HK-2 (cell line): ENCODE data around the gene UCP3.

Experiments
- DNase-seq: peaks from one replicate; pipeline ENCODE4 v3.0.0-alpha.2; 2018; ENCODE audit not compliant: unreplicated experiment

UCP3 gene

DNA sequence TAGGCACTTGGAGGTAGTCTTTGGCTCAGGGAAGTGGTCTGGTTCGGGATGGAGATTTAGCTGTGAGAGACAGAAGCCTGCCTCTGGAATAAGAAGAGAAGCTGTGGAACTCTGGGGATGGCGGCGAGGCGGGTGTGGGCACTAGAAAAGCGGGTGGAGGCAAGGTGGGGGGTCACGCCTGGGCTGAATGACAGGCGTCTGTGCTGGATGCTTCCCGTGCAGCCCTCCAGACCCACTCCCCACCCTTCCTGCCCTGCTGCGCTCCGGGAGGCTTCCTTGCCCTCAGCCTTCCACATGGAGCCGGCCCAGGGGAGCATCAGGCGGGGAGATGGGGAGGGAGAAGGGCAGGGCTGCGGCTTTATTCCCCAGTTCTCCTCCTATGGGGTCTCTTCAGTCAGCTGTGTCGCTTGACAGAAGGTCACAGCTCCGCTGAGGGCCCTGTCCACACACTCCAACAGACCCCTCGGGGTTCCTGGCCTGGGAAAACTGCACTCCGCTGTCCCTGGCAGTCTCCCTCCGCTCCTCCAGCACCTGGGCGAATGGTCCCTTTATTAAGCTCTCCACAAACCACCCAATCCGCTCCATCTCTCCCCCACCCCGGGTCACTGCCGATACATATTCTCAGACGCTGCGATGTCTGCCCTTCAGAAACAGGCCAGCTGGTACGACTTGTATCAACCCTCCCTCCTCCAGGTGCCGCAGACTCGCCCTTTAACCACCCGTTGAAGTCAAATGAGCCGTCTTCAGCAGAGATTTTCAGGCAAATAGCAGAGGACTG is 51.8 kb downstream of the UCP3 start:
- no peak for DNase-seq

DNA sequence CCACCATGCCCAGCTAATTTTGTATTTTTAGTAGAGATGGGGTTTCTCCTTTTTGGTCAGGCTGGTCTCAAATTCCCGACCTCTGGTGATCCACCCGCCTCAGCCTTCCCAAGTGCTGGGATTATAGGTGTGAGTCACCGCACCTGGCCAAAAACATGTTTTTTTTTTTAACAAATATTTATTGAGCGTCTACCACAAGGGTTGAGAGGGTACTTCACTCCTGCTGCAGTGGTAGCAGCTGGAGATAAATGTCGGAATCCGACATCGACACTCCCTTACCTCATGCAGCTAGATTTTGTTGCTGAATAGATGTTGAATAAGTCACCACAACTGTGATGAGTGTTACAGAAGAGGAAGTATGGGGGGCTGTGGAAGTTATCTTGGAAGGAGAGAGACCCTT is 57.1 kb downstream of the UCP3 start:
- DNase-seq, result no peak

DNA sequence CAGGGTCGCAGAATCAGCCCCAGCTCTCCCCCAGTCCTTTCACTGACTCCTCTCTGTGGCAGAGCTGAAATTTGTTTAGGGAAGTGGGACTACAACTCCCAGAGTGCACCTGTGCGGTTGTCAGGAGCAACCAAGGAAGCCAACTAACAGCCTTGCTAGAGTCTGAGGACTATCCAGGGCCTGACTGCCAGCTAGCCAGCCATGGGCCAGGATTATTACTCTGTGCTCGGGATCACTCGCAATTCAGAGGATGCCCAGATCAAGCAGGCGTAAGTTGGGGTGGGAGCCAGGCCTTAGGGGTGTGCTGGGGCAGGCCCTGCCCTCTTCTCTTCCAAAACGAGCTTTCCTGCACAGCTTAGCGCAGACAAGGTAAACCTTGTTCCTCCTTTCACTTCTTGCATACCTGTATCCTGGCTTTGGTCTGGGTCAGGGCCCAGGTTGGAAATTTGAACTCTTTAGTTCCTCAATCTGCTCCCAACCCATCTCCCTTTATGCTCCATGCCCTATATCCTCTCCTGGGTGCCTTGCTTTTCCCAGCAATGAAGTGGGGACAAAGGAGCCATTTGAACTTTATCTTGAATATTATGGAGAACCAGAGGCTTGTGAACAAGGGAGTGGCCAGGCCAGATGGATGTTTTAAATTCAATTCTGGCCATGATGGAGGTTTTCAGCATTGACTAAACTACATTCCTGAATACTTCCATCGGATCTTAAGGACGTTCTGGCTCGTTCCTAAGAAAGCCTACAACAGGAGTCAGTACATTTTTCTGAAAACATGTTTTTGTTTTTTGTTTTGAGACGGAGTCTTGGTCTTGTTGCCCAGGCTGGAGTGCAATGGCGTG is 57.8 kb downstream of the UCP3 start, which contains the start of gene DNAJB13:
Gene DNAJB13, plus strand, starts transcription at position 158 of the 842 bp plus-strand sequence. Its CDS starts 44 bp downstream, at position 202.
- DNase-seq, result no peak
